IMR-90 (cell line): ENCODE measurements around the gene MRPL45.

ENCODE experiments used
- FOS ChIP-seq: fragments of 150-350 bp; IDR thresholded peaks from 2 replicates; pipeline ENCODE4 v1.6.1; 2016; ENCODE audit warnings: low read depth, low read length
- MAFK ChIP-seq: IDR thresholded peaks from 2 replicates; pipeline ENCODE4 v1.6.1; 2012; ENCODE audit warnings: low read depth, low read length, improper control_type of control experiment
- POLR2A ChIP-seq: IDR thresholded peaks from 2 replicates; pipeline ENCODE4 v1.6.1; 2012; ENCODE audit warnings: mild to moderate bottlenecking, low read depth, low read length
- RAD21 ChIP-seq: IDR thresholded peaks from 2 replicates; pipeline ENCODE4 v1.6.1; 2012; ENCODE audit warnings: low read length, improper control_type of control experiment
- RFX5 ChIP-seq: IDR thresholded peaks from 2 replicates; pipeline ENCODE4 v1.8.0; 2012; ENCODE audit warnings: low read depth, mild to moderate bottlenecking, low read length, moderate library complexity
- TF ChIP-seq, protein P1 (sequence below): conservative IDR thresholded peaks from 2 replicates; pipeline ENCODE4 v1.5.1; 2012; ENCODE audit warnings: mild to moderate bottlenecking, low read depth, low read length, improper control_type of control experiment

DNA sequence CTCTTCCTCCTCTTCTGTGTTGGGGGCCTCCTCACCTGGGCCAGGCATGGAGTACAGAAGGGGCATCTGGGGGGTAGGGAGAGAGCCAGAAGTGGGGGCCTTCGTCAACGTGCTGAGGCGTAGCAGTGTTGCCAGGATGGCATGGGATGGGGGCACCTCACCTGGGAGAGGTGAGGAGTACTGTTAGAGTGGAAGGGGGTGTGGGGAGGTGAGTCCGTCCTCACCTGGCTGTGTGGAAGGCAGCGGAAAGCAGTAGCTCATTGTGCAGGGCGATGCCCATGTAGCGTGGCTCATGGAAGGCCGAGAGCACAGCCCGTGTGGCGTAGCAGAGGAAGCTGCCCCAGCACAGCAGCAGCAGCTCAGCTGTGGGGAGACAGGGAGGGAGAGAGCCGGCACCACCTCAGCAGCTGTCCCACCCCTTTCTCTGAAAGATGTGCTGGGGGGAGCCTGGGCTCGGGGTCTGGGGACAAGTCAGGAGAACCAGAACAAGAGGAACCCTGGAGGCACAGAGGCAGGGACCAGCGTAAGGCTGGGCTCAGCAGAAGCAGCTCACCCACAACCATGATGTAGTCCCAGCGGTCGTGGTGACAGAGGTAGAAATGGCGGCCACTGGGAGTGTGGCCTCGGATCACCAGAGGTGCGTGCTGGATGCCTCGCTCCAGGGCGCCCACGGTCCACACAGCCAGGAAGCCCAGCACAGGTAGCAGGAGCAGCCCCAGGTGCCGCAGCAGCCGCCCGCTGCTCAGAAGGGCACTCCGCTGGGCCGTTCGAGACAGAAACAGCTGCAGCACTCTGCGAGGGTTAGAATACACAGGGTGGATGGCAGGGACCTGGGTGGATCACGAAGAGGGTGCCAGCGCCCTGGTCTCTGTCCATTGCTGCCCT lies 37.8 kb downstream of the MRPL45 start:
- TF ChIP-seq POLR2A (no peak), FOS (no peak), RFX5 (no peak), RAD21 (no peak), MAFK (no peak)
- TF ChIP-seq, protein P1, sequence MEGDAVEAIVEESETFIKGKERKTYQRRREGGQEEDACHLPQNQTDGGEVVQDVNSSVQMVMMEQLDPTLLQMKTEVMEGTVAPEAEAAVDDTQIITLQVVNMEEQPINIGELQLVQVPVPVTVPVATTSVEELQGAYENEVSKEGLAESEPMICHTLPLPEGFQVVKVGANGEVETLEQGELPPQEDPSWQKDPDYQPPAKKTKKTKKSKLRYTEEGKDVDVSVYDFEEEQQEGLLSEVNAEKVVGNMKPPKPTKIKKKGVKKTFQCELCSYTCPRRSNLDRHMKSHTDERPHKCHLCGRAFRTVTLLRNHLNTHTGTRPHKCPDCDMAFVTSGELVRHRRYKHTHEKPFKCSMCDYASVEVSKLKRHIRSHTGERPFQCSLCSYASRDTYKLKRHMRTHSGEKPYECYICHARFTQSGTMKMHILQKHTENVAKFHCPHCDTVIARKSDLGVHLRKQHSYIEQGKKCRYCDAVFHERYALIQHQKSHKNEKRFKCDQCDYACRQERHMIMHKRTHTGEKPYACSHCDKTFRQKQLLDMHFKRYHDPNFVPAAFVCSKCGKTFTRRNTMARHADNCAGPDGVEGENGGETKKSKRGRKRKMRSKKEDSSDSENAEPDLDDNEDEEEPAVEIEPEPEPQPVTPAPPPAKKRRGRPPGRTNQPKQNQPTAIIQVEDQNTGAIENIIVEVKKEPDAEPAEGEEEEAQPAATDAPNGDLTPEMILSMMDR, result no peak
